GM18519 (cell line): Measurements from ENCODE around the gene NAA80.
"Not testable (repeated sequence)": the region's sequence is repeated elsewhere in the genome, so short reads cannot be mapped to it uniquely, and the experiment has no call there.

Experiments
- ATAC-seq: cut with Tn5 transposase; IDR thresholded peaks from one replicate; pipeline ENCODE4 v1.9.1; 2021; ENCODE audit warnings: mild to moderate bottlenecking, moderate library complexity; ENCODE audit not compliant: unreplicated experiment, low FRiP score

NAA80 gene

GRCh38 chr3:50272911-50273688 is 26.1 kb downstream of the NAA80 start:
- ATAC-seq, result peak; percentile 68

GRCh38 chr3:50272538-50272910 is 26.7 kb downstream of the NAA80 start:
- not testable (repeated sequence) for ATAC-seq

- no peak for ATAC-seq
These were observed 27.8 kb downstream of the NAA80 start for GRCh38 chr3:50271314-50271936.

GRCh38 chr3:50270422-50271224 is 28.6 kb downstream of the NAA80 start:
- no peak for ATAC-seq

- ATAC-seq, result no peak
These were observed 29.2 kb downstream of the NAA80 start for GRCh38 chr3:50269977-50270413.

DNA sequence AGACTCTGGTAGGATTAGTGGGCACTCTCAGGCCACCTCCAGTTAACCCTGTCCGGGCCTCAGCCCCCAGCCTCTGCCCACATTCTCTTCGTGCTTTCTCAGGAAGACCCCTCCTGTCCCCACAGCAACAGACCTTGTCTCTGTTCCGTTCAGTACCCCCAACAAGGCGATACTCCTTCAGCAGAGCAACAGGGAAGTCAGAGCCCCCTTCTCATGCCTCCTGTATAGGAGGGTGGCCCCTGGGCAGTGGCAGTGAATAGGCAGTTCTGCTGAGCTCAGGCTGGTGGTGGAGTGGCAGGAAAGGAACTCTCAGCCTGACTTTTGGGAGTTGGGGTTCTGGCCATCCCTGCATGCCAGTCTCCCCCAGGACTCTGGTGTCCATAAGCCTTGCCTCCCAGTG is 29.7 kb downstream of the NAA80 start:
- ATAC-seq, result no peak

DNA sequence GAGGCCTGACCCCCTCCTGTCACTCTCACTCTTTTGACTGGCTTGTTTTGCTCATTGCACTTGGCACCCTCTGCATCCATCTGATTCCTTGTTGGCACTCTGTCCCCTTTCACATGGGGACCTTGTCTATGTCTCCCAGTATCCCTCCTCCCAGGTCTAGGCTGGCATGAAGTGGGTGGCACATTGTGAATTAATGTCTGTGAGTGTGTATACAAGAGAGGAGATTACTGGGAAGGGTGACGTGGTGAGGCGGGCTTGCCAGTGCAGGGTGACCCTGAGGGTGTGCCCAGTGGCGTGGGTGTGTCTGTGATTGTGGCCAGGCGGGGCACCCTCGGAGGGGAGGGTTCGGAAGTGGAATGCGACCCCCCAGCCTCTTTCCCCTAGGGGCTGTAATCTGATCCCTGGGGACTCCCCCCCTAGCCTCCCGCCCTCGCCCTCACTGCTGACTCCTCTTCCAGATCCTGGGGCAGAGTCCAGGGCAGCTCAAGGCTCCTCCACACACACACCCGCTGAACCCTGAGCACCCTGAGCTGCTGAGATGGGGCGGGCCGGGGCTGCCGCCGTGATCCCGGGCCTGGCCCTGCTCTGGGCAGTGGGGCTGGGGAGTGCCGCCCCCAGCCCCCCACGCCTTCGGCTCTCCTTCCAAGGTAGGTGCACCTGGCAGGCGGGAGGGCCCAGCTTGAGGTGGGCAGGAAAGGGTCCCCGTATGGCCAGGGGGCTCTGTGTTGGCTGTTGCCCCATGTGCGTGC is 30.3 kb downstream of the NAA80 start, which contains the start of gene SEMA3B:
TSS of gene SEMA3B (plus strand) at position 445 of the 749 bp plus-strand sequence. CDS start at position 539, 94 bp downstream.
- no peak for ATAC-seq

- no peak for ATAC-seq
These were observed 30.9 kb downstream of the NAA80 start for GRCh38 chr3:50268276-50268675.

GRCh38 chr3:50267280-50267913 is 31.8 kb downstream of the NAA80 start:
- no peak for ATAC-seq

GRCh38 chr3:50266836-50267235 is 32.4 kb downstream of the NAA80 start:
- ATAC-seq, result no peak

DNA sequence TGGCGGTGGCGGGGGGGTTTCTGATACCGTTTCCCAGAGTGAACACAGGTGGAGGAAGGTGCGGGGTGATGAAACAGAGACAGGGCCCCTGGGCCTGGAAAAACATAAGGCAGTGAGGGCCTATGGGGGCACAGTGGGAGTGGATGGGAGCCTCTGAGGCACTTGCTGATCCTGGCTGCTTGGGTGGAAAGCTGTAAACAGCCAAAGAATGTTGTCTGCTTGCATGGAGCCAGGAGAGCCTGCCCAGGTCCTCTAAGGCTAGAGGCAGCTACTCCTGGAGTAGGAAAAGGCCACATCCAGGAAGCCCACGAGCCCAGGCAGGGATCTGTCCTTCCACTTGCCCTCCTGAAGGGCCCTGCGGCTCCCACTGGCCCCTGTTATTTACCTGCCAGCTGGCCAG is 33.2 kb downstream of the NAA80 start:
- ATAC-seq, result no peak

DNA sequence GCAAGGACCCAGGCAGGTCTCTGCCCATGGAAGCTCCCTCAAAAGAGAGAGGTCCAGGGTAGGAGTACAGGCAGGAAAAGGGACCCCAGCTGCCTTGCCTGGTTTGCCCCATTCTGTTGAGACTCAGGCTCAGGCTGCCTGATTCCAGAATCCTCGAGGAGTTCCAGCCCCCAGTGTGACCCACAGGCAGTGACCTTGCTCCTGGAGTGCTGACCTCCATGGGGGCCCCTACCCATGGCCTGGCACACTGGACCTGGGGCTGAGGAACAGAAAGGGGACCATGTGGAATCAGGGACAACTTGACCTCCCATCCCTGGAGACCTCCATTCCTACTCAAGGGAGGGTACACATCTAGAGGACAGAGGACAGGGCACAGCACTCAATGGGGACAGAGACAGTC is 33.6 kb downstream of the NAA80 start:
- ATAC-seq, result no peak

- no peak for ATAC-seq
These were observed 34.2 kb downstream of the NAA80 start for GRCh38 chr3:50264964-50265485.

DNA sequence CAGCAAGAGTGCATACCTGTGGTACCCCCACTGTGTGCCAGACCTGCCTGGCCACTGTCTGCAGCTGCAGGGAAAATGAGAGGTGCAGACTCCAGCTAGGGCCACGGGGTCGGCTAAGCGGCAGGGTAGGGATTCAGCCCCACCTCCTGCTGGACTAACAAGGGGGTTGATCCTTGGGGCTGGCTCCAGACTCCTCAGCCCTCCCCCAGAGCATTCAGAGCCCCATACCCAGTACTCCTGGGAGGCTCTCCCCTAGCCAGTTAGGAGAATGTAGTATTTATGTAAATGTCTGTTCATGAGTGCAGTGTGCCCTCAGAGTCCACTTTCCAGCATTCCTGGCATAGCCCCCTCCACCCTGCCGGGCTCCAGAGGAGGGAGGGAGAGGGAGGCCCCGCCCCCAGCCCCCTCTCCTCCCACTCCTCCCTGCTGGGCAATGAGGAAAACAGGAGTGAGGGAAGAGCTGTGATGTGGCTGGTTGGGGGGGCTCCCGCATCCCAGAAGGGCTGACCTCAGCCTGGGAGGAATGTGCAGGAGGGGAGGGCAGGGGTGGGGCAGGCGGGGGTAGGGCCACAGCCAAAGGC is 34.7 kb downstream of the NAA80 start:
- ATAC-seq, result no peak

DNA sequence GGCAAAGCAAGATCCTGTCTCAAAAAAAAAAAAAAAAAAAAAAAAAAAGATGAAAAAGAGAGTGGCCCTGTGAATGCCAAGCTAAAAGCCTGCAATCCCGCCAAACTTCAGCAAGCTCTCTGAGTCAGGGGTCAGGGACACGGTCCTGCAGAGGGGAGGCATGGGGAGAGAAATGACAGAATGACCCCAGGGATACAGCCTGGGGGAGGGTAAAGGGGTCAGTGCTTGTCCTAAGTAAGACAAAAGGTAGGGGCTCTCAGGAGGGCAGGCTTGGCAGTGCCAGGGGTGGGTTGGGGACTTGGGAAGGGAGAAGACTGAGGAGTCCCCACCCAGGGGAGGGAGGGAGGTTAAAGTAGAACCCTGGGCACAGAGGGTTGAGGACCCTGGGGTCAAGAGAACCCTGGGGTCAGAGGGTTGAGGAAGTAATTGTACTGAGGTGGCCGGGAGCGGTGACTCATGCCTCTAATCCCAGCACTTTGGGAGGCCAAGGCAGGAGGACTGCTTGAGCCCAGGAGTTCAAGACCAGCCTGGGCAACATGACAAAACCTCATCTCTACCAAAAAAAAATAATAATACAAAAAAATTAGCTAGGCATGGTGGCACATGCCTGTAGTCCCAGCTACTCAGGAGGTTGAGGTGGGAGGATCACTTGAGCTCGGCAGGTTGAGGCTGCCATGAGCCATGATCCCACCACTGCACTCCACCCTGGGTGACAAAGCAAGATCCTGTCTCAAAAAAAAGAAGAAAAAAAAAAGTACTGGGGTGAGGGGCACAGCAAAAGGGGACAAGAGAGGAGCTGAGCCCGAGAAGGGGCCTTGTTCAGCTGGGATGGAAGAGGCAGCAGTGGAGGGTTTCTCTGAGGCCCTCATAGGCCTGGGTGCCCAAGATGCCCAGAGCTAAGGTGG is 35.5 kb downstream of the NAA80 start:
- ATAC-seq, result no peak

GRCh38 chr3:50262778-50263177 is 36.4 kb downstream of the NAA80 start:
- ATAC-seq, result no peak

- ATAC-seq, result not testable (repeated sequence)
These were observed 37.0 kb downstream of the NAA80 start for GRCh38 chr3:50262200-50262599.

- ATAC-seq, result no peak
These were observed 37.7 kb downstream of the NAA80 start for GRCh38 chr3:50261505-50261904.
